SIG-M5 (cell line): Measurements from ENCODE around the gene JARID2.

ENCODE experiments used
- DNase-seq: peaks from one replicate; lab custom pipeline; 2025; lab: John Stamatoyannopoulos, UW

Gene JARID2

DNA sequence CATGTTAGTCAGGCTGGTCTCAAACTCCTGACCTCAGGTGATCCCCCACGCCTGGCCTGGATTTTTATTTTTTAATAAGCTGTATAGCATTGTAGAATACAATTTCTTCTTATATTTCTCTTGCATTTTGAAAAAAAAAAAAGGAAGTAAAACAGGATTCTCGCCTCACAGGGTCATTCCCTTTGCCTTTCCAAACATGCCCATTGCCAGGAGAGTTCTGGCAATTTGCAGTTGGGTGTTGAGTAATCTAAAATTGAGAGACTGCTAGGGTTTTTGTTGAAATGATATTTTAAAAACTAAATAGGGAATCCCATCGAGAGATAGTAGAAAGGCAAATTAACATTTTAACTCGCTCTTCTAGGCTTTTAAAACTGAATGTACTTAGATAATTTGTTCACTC lies 196.1 kb downstream of the JARID2 start:
- DNase-seq = no peak

DNA sequence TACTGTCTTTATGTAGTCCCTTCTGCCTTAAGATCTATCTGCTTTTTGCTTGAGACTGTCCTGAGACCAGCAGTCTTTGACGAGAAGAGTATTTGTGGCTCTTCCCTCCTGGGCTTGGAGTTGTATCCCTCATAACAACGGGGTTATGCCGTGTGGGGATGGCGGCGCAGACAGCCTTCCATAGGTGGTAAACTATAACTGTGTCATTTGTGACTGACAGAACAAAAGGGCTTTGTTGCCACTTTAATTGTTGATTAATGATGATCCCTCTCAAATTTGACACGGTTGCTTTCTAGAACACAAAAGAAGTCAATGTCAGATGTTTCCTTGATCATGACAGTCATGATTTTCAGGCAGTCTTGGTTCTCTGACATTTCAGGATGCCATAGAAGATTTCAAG lies 196.6 kb downstream of the JARID2 start:
- DNase-seq = no peak

DNA sequence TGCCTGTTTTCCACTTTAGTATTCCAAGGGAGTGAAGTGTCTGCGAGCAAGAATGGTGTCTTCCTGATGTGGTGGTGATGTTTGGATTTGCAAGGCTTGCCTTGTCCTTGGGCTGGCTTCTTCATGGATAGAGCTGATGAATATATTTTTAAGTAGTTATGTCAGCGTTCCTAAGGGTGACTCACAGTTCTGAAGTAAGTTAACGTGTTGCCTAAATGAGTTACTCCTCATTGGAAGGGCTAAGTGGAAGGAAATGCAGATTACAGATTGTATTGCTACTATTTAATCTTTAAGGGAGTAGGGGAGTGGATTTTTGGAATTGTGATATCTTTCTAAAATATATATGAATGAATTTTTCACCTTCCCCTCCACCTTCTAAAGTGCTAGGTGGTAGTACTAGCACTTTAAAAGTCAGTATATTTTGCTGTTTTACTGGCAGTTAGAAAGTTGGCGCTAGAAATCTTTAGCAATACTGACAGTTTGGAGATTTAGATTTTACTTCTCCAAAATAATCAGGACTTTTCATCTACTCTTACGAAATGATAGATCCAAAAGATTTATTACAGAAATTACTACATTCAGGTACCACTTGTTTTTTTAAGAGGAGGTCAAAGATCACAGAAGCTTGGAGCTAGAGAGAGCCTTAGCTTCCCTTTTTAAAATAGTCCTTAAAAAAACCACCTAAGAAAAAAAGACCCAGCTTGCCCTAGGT lies 197.4 kb downstream of the JARID2 start:
- peak; percentile 50 for DNase-seq

DNA sequence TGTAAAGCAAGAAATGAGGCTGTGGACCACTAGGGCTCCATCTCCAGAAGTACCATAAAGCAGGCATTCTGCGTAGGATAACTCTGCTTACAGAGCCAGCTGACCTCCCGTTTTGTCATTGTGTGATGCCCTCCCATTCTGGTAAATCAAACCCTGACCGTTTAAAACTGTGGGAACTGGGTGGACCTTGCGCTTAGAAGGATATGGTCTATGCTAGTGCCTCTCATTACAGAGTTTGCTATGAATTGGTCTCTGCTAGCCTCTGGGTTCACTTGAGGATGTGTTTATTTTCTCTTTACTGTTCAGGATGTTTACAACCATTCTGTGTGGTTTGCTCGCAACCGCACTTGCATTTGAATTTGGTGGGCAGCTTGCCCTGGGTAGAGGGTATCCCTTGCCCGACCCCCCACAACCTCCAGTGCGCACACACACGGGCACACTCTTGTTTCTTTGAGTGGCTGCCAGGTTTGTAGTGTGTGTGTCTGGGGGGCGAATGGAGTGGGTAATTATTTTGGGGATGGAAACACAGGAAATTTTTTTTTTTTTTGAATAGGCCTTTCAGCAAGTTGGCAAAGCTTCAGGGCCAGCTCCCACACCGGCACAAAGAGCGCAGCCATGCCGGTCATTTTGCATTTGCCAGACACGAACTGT lies 198.3 kb downstream of the JARID2 start:
- DNase-seq = no peak

DNA sequence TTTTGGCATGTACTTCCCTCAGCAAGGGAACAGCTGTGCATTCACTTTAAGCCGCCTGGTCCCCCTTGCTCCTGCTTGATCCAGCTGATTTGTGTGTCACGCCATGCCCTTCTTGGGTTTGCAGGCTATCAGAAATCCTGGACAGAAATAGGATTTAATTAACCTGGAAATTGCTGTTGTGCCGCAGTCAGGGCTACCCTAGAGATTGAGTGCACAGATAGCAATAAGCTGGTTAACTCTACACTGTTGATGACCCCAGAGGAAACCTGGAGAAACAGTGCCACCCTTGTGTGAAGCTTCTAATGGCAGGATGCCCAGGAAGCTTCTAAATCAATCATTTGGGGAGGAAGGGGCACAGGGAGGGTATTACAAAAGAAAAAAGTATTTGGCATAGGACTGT lies 199.0 kb downstream of the JARID2 start:
- DNase-seq = no peak

DNA sequence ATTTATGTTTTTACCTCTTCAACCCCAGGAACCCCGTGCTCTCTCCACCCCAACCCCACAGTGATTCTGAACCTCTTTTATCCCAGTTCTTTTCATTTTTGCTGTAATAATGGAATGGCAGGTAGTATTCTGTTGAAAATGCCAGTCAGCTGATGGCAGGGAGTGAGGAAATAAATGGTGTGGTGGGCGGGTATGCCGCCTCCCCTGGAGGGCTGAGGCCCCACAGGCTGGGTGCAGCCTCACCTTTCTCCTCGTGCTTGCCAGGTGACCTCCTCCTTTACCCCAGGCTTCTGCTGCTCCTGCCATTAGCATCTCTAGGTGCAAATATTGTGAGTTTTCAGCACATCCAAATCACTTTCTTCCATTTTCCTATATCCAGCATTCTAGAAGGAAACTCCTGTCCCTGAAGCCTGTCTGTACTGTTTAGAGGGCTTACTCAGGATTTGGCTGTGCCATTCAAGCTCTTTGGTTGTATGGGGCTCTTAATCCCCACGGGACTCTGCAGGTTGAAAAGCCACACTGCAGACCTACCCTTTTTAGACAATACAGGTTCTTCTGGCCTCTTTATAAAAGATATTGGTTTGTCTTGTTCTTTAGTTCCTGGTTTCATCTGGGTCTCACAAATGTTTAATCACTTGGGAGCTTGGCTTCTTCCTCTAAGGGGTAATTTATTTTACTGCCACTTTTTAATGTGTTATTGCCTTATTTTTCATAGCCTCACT lies 201.8 kb downstream of the JARID2 start:
- DNase-seq = no peak

DNA sequence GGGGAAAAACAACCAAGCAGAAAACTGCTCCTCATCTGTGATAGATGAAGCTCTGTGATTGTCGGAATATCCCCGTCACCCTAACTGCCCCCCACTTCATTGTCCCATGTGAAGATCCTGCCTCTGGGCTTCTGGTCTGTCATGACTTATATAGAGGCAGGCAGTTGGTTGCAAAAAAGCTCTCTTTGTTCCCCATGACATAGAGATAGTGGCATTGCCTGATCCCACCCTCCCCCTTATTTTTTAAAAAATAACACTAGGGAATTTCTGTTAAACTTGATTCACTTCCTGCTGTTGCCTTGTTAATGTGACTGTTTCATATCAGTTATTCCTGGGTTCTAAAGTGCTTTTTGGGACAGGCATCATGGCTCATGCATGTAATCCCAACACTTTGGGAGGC lies 203.1 kb downstream of the JARID2 start:
- no peak for DNase-seq

DNA sequence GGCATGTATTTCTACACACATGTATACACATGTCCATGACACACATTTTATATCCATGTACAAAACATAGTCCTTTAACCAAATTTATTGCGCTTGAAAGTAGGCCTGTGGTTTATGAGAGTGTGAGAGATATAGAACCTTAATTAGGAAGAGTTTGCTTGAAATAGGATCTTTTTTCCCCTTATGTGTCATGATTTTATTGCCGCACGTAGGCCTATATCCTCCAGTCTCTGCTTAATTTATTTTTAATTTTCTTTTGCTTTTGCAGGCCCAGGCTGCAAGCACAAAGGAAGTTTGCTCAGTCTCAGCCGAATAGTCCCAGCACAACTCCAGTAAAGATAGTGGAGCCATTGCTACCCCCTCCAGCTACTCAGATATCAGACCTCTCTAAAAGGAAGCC lies 205.9 kb downstream of the JARID2 start:
- no peak for DNase-seq

DNA sequence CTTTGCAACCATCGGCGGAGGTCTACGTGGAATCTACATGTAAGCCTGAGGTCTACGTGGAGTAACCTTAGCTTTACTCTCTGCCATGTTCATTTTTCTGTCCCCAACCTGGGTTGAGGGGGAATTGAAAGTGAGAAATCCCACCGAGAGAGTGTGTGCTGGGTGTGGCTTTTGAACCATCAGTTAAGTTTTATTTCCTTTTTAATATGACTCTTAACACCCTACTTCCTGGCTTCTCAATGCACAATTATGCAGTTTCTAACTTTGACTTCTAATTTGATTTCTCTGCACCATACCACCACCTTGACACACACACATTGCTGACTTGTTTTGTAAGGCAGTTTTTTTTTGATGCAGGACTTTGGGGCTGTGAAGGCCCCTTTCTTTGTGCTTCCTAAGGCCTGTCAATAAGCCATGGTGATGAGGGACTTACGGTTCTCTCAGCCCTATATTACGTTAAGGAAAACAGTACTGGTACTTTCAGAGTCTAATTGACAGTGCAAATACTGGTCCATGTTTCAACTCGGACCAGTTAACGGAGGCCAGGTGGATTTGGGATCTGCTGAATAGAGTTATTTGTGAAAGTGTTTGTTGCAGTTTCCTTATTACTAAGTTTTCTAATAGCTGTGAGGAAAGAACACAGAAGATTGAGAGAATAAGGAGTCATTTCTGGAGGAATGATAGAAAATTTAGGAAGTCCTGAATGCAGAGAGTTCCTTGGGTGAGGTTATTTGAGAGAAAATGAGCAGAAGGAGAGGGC lies 206.5 kb downstream of the JARID2 start:
- DNase-seq = no peak

DNA sequence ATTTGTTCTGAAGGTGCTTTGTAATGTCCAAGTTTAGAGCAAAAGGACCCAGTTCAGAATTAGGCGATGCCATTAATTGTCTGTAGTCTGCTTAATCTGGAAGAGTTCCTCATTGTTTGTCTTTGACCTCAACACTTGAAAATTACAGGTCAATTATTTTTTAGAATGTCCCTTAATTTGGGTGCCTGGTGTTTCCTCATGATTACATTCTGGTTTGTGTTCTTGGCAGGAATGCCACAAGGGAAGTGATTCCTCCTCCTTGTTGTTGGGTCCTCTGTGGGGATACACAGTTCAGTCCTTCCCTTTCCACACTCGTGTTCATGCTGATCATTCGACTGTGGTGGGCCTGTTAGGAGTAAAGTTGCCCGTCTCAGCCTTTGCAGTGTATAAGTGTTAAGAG lies 207.3 kb downstream of the JARID2 start:
- DNase-seq = no peak

DNA sequence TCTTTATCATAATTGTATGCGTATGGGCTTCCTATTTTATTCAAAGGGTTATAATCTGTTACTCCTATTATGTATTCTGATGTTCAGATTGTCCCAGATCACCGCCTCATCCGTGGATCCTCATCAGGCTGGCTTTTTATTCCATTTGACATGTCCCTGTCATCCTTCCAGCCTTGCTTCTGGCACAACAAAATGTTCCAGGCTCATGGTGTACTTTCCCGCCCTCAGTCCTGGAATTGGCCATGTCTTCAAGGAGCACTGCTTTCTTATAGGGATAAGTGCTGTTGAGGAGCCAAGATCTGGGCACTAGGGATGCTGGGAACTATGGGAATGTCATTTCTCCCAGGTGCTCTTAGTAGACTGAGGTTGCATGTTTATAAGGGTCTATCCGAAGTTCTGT lies 207.8 kb downstream of the JARID2 start:
- DNase-seq = no peak

DNA sequence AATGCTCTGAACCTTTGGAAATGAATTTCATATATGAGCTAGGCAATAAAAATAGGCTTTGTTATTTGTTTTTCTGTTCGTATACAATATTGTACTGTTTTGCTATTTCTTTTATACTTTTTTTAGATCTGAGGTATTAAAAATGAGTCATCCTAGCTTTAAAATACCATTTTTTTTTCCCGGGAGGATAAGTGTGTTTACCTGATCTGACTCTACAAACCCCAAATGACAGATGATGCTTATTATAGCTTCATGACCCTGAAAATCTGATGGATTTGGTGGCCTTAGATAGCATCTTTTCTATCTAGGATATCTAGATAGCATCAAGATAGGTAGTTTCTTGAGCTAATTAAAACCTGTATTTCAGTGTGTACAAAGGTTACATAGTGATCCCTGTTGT lies 210.6 kb downstream of the JARID2 start:
- DNase-seq = no peak

DNA sequence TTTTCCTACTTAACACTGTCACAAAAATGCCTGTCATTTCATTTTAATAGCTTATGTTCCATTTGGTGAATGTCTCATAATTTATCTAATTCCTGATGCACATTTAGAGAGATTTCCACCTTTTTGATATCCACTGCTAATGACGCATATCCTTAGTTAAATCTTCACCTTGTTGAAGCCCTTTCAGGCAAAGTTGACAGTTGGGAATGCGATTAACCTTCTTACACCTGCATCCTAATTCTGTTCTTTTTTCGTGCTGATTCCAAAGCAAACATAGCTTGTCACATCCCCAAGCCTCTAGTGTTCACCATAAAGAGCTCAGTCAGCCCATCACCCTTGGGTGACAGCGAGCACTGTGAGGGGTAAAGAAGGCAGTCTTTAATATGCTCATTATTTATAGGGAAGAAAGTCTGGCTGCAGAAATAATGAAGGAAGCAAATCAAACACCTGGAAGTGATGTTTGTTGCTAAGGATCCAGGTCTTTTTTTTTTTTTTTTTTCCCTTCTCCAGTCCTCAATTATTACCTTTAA lies 211.3 kb downstream of the JARID2 start:
- DNase-seq = no peak

DNA sequence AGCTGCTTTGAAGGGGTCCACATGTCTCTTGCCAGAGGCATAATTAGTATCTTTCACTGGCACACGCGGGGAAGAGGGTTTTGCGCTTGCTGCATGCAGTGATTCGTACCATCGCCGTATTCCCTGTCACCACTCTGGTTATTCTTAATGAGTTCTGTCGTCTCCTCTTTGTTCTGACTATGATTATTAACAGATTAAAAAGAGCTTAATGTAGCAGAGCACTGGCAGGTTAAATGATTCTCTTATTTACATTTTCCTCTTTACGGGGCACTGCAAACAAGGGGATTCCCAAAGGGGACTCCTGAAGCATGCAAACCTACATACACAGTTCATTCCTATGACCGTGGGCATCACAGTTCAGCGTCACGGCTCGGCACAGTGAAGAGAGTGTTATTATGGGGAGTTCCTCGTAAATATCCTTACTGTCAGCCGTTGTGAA lies 212.2 kb downstream of the JARID2 start:
- DNase-seq = no peak

DNA sequence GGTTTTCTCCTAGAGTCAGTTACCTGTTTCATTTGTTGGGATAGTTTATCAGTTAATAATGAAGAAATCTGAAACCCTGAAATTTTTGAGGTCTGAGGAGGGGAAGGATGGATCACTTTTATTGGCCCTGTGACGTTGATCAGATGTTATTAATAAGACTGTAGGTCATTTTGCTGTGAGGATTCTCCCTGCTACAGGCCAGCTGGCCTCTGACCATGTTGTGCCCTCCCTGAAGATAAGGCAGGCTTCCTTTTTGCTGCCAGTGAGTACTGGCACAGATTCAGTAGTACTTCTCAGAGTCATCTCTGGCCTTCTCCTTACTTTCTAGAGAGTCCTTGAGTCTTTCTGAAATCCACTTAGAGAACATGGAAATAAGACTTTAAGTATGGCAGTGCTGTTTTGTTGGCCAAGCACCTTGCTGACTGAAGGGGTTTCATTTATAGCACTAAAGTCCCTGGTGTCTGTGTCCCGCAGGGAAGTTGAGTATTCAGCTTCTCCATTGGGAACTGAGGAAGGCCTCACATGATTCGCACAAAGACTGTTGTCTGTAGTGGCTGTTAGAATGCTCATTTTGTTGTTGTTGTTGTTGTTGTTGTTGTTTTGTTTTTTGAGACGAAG lies 214.3 kb downstream of the JARID2 start:
- no peak for DNase-seq

DNA sequence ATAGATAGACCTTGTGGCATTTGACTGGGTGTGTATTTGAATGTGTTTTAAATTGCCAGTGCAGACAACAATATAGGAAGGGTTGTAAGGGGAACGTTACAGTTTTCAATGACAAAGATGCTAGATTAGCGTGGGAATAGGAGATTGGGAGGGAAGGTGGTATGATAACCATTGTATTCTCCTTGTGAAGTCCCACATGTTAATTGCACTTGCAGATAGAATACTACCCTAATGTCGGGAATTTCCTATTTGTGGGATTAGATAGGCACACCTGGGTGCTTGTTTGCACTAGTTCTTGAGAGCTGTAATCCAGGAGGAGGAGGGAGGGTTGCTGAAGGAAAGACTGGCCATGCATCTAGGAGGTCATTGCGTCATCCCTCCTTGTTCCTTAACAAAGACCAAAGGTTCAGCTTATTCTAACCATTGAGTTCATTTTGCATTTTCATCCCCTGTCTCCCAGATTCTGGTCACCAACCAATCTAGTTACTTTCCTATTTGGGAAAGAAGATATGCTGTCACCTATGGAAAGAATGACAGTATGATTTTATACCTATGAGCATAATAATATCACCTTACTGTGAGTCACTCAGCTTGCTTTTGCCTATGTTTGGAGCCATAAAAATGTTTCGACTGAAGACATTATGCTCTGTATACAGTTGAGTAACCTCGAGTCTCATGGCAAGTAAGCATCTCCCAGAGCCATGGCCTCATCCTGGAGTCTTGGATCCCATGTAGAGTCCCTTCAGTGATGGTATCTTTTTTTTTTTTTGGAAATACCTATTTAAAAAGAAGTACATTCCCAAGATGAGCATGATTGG lies 215.5 kb downstream of the JARID2 start:
- no peak for DNase-seq

DNA sequence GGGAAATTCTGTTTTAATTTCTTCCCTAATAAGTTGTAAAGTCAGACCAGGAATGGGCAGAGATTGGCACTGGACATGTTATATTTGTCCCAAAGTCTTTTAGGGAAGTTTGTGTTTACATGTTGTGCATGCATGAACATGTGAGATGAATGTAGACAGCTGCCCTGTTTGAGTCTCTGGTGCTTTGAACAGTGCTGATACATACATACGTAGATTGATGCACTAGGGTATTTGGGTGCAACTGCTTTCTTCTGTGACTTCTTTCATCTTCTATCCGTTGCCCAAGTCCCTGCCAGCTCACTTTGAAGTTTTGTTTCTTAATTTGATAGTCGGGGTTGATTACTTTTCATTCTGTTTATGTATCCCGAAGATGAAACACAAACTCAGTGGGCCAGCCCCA lies 216.4 kb downstream of the JARID2 start:
- DNase-seq = no peak

DNA sequence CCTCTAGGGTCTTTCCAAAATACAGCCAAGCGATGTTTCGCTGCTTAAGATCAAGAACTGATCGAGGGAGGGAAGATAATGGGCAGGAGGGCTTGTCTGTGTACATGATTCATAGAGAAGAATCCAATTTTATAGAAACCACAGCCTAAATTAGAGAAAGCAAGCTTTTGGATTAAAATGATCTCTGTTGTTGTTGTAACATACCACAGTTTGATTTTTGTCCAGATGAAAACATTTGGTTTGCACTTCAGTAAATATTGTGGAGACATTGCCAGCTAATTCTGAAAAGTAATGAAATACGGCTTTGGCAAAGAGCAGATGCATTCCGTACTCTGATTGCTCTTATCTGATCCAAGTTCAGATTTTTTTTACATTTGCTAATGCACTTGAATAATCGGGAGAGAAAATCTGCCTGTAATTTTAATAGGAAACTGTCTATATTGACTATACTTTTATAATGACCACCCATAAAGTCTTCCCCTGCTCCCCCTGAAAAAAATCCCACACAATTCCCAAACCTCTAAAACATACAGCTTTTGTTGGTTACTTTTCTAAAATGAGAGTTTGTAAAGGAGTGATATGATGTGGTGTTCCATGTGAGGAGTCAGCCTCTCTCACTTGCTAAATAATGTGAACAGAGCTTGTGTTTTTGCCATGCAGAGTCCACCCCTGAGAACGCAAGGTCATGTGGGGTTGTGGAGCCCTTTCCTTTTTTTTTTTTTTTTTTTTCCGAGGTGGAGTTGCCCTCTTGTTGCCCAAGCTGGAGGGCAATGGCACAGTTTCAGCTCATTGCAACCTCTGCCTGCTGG lies 217.1 kb downstream of the JARID2 start:
- DNase-seq = no peak

DNA sequence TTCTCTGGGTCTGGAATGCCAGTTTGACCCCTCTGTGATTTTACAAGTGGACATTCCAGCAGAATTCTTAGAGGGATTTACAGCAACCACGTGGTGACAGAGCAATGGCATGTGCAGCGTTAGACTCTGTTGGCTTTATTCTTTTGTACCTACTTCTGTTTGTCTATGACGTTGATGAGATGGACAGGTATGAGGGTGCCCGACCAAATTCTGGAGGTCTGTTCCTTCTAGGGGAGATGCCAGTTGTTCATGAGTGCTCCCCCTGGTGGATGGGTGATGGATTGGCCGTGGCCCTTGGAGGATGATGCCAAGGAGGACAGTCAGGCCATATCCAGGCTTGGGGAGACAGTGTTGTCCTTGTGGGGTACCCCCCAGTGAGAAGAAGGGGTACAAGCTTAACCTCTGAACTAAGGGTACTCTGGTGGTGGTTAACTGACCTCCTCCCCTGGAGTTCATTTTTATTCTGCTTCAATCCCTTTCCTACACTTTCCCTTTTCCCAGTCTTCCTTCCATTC lies 218.4 kb downstream of the JARID2 start:
- no peak for DNase-seq

DNA sequence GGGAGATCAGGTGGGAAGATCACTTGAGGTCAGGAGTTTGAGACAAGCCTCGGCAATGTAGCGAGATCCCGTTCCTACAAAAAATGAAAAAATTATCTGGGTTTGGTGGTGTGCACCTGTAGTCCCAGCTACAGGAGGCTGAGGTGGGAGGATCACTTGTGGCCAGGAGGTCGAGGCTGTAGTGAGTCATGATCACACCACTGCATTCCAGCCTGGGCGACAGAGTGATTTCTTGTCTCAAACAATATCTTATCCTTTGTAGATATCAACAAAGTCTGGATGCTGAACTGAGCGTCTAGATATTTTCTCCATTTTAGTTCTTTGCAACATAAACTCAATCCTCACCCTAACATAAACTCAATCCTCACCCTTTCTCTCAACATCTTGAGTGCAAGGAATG lies 219.3 kb downstream of the JARID2 start:
- no peak for DNase-seq
